Measurements from ENCODE around the gene USP24. TPM values are rescaled to one million over a fixed set of nuclear protein-coding genes. Genes with fewer than 3 reads are reported as not detected.

The USP24 gene
- total and polyA plus RNA-seq, 2 donors (not counting 3 experiments of a cell fraction or from before 2014, with no cell fraction given), result 8.2 to 30.0 TPM

GRCh38 chr1:55062801-55063576, 152.2 kb downstream of the USP24 start:
- dilution Hi-C loops (cut with MboI; ENCODE audit: extremely low pct_ligation_motif_present, low sequenced_read_pairs) (no loop called here), intact Hi-C loops (cut with micrococcal nuclease) (no loop called here)
- no peak for TF ChIP-seq MYC (IDR thresholded peaks at IDR 0.05; ENCODE audit: low read depth, low read length)
- TF ChIP-seq GATA2 (IDR thresholded peaks at IDR 0.05; ENCODE audit: insufficient read depth, insufficient read length, low read depth, low read length), result no peak
- TF ChIP-seq CTCF (IDR thresholded peaks at IDR 0.05; ENCODE audit: extremely low read depth in 1 of 2, insufficient read depth in 1 of 2, low read depth in 1 of 2, low read length in 2 of 2), result no peak
- no peak for TF ChIP-seq POLR2A (IDR thresholded peaks at IDR 0.05; ENCODE audit: low read depth, low read length)
- TF ChIP-seq JUN (IDR thresholded peaks at IDR 0.05; ENCODE audit: borderline replicate concordance, insufficient read depth, insufficient read length, low read depth), result no peak
- no peak for TF ChIP-seq POLR2AphosphoS5 (IDR thresholded peaks at IDR 0.05; ENCODE audit: insufficient read depth, low read depth, low read length)
- TF ChIP-seq FOS (IDR thresholded peaks at IDR 0.05; ENCODE audit: borderline replicate concordance, insufficient read depth, low read length), result no peak
- TF ChIP-seq MAX (IDR thresholded peaks at IDR 0.05; ENCODE audit: insufficient read depth, insufficient read length), result no peak
- TF ChIP-seq EZH2 (IDR thresholded peaks at IDR 0.05; ENCODE audit: borderline replicate concordance, low read depth, low read length, severe bottlenecking), result no peak

More at GRCh38 chr1:55062801-55063576, 152.2 kb downstream of the USP24 start:
- no peaks in the 10 kb centered on the region for H3K79me2 ChIP-seq (ENCODE audit: control insufficient read depth, insufficient read depth, low read length)
- H3K9me3 ChIP-seq (replicated peaks; ENCODE audit: control insufficient read depth, insufficient read depth, low read length), result no peaks in the 10 kb centered on the region
- no TSS peak for BruUV-seq (replicated peaks)
- no peak overlapping the region for H3K27ac ChIP-seq (ENCODE audit: insufficient read depth, low read depth, low read length)
- no peak overlapping the region for H3K9ac ChIP-seq (replicated peaks; ENCODE audit: extremely low read depth, insufficient read depth, low read length)
- FAIRE-seq (no peak), DNase-seq (ENCODE audit: low read depth, low spot score) (no peak)
- H3K9me1 ChIP-seq (replicated peaks; ENCODE audit: control insufficient read depth, extremely low read depth, insufficient read depth, low read length), result no peaks in the 10 kb centered on the region
- no peak overlapping the region for H2AFZ ChIP-seq (ENCODE audit: low read depth, low read length)
- no peak overlapping the region for H3K4me3 ChIP-seq (replicated peaks in 1 of 3; ENCODE audit: insufficient read depth in 1 of 3, low read depth in 1 of 3, low read length in 3 of 3)
- ChIA-PET CTCF (no interaction called here), POLR2A (no interaction called here)
- H3K27me3 ChIP-seq (ENCODE audit: control insufficient read depth in 2 of 2, insufficient read depth in 2 of 2, low read length in 2 of 2), result no peaks in the 10 kb centered on the region
- H4K20me1 ChIP-seq (replicated peaks; ENCODE audit: control insufficient read depth, extremely low read depth, insufficient read depth, low read length), result no peaks in the 10 kb centered on the region
- no peak overlapping the region for H3K4me2 ChIP-seq (ENCODE audit: insufficient read depth, low read length)
- no peaks in the 10 kb centered on the region for H3K4me1 ChIP-seq (ENCODE audit: control insufficient read depth, extremely low read depth, insufficient read depth, low read length)
- peaks cover 0 to 6% of the 10 kb centered on the region in 2 experiments for H3K36me3 ChIP-seq (ENCODE audit: control insufficient read depth in 2 of 2, extremely low read depth in 1 of 2, insufficient read depth in 2 of 2, low read length in 2 of 2)

Data from endothelial cell of umbilical vein (primary cell).